Measurements from ENCODE around the gene TAF11L4. TPM values are rescaled to one million over a fixed set of nuclear protein-coding genes. Genes with fewer than 3 reads are reported as not detected.
"Not testable (repeated sequence)": the region's sequence is repeated elsewhere in the genome, so short reads cannot be mapped to it uniquely, and the experiment has no call there.

TAF11L4 gene
- total RNA-seq, 3 donors from 2014 or later: not detected

- no peak for TF ChIP-seq CTCF (IDR thresholded peaks at IDR 0.05)
- ATAC-seq (no peak), DNase-seq (no peak)
- Histone ChIP-seq H3K36me3 (ENCODE audit: low read depth) (no peaks in the 10 kb centered on the region), H3K4me3 (no peak overlapping the region), H3K4me1 (ENCODE audit: low read depth) (no peaks in the 10 kb centered on the region), H3K9me3 (no peaks in the 10 kb centered on the region)
- intact Hi-C loops (cut with DNase I, micrococcal nuclease): no loop called here
Measured at GRCh38 chr5:17487174-17487512, 34.5 kb upstream of the TAF11L4 start.

GRCh38 chr5:17491257-17491656 is 30.3 kb upstream of the TAF11L4 start:
- H3K4me3 ChIP-seq; intact Hi-C loops (cut with DNase I, micrococcal nuclease); DNase-seq; H3K4me1 ChIP-seq (ENCODE audit: low read depth); ATAC-seq; H3K36me3 ChIP-seq (ENCODE audit: low read depth); H3K9me3 ChIP-seq: not testable (repeated sequence)

- H3K4me1 ChIP-seq (ENCODE audit: low read depth): no peaks in the 10 kb centered on the region
- TF ChIP-seq CTCF (IDR thresholded peaks at IDR 0.05): no peak
- DNase-seq (no peak), ATAC-seq (no peak)
- H3K4me3 ChIP-seq: no peak overlapping the region
- H3K9me3 ChIP-seq: no peaks in the 10 kb centered on the region
- no peaks in the 10 kb centered on the region for H3K36me3 ChIP-seq (ENCODE audit: low read depth)
- intact Hi-C loops (cut with DNase I, micrococcal nuclease): no loop called here
Measured at GRCh38 chr5:17492770-17493169, 28.8 kb upstream of the TAF11L4 start.

- H3K36me3 ChIP-seq (ENCODE audit: low read depth): no peaks in the 10 kb centered on the region
- intact Hi-C loops (cut with DNase I, micrococcal nuclease): no loop called here
- no peaks in the 10 kb centered on the region for H3K4me1 ChIP-seq (ENCODE audit: low read depth)
- DNase-seq: no peak
- H3K9me3 ChIP-seq: no peaks in the 10 kb centered on the region
- TF ChIP-seq CTCF (IDR thresholded peaks at IDR 0.05): no peak
- ATAC-seq: no peak
- H3K4me3 ChIP-seq: no peak overlapping the region
Measured at GRCh38 chr5:17497446-17497845, 24.2 kb upstream of the TAF11L4 start.

GRCh38 chr5:17497931-17498330 is 23.7 kb upstream of the TAF11L4 start, which contains the start of gene TAF11L2:
Gene TAF11L2 (plus strand): TSS chr5:17498231.
- intact Hi-C loops (cut with DNase I, micrococcal nuclease); H3K9me3 ChIP-seq; H3K4me1 ChIP-seq (ENCODE audit: low read depth); H3K4me3 ChIP-seq; DNase-seq; ATAC-seq; H3K36me3 ChIP-seq (ENCODE audit: low read depth): not testable (repeated sequence)

GRCh38 chr5:17511775-17512325 is 9.8 kb upstream of the TAF11L4 start:
- no peak for DNase-seq
- H3K4me3 ChIP-seq: no peak overlapping the region
- no peak for TF ChIP-seq CTCF (IDR thresholded peaks at IDR 0.05)
- no peaks in the 10 kb centered on the region for H3K4me1 ChIP-seq (ENCODE audit: low read depth)
- H3K9me3 ChIP-seq: no peaks in the 10 kb centered on the region
- intact Hi-C loops (cut with DNase I, micrococcal nuclease): no loop called here
- H3K36me3 ChIP-seq (ENCODE audit: low read depth): no peaks in the 10 kb centered on the region
- ATAC-seq: no peak

- H3K4me1 ChIP-seq (ENCODE audit: low read depth); ATAC-seq; H3K36me3 ChIP-seq (ENCODE audit: low read depth); intact Hi-C loops (cut with DNase I, micrococcal nuclease); H3K4me3 ChIP-seq; H3K9me3 ChIP-seq: not testable (repeated sequence)
- peak in 1 of 3 donors; percentile 6 for DNase-seq
Measured at GRCh38 chr5:17517526-17517925, 4.1 kb upstream of the TAF11L4 start.

- H3K9me3 ChIP-seq; ATAC-seq; DNase-seq; intact Hi-C loops (cut with DNase I, micrococcal nuclease); H3K36me3 ChIP-seq (ENCODE audit: low read depth); H3K4me1 ChIP-seq (ENCODE audit: low read depth); H3K4me3 ChIP-seq: not testable (repeated sequence)
Measured at GRCh38 chr5:17518067-17518466, 3.5 kb upstream of the TAF11L4 start, which contains the start of gene TAF11L3. Gene TAF11L3 (plus strand): TSS chr5:17518367.

GRCh38 chr5:17519508-17519907 is 2.1 kb upstream of the TAF11L4 start:
- H3K9me3 ChIP-seq; intact Hi-C loops (cut with DNase I, micrococcal nuclease); H3K4me1 ChIP-seq (ENCODE audit: low read depth); ATAC-seq; DNase-seq; H3K4me3 ChIP-seq; H3K36me3 ChIP-seq (ENCODE audit: low read depth): not testable (repeated sequence)

GRCh38 chr5:17524935-17525334 is 3.3 kb downstream of the TAF11L4 start, which contains the start of gene TAF11L5:
Gene TAF11L5 (plus strand): TSS chr5:17525235.
- intact Hi-C loops (cut with DNase I, micrococcal nuclease); H3K9me3 ChIP-seq; ATAC-seq; H3K36me3 ChIP-seq (ENCODE audit: low read depth); H3K4me1 ChIP-seq (ENCODE audit: low read depth); DNase-seq; H3K4me3 ChIP-seq: not testable (repeated sequence)

- DNase-seq: peak in 1 of 3 donors; percentile 17
- H3K9me3 ChIP-seq; H3K4me1 ChIP-seq (ENCODE audit: low read depth); H3K36me3 ChIP-seq (ENCODE audit: low read depth); ATAC-seq; H3K4me3 ChIP-seq; intact Hi-C loops (cut with DNase I, micrococcal nuclease): not testable (repeated sequence)
Measured at GRCh38 chr5:17526504-17526903, 4.9 kb downstream of the TAF11L4 start.

All from mucosa of descending colon (tissue), 3 donors.